Activated T-cell treated with anti-CD3 and anti-CD28 coated beads for 48 hours (primary cell): ENCODE data around the gene METRN.
A peak's percentile ranks its signal among the peaks of the same experiment; 100 is the strongest.
"Not testable (repeated sequence)": the region's sequence is repeated elsewhere in the genome, so short reads cannot be mapped to it uniquely, and the experiment has no call there.

Experiments
- DNase-seq: peaks from one replicate; pipeline ENCODE4 v3.0.0-alpha.2; 2020; ENCODE audit warnings: low read depth

Gene METRN

GRCh38 chr16:735982-736453, 21.1 kb downstream of the METRN start:
- peak; percentile 70 for DNase-seq

DNA sequence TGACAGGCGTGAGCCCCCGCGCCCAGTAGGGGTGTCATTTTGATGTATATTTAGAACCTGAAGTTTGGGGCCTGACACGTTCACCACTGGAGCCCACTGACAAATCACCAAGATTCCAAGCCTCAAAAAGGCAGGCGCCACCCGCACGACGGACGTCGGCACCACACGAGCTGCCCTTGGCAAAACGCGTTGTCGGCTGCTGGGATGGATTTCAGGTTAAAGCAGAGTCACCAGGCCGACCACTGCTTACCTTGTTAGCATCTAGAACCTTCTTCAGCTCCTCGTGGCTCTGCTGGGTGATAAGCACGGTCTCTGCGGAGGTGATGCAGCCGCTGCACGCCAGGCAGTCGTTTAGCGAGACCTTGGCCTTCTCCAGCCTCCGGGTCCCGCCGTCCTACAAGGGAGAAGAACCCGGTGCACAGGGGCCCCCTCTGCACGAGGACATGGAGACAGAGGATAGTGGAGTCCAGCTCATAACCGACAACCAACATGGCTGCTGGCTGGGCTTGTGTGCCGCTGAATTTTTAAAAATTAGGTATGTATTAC, 22.1 kb downstream of the METRN start:
- no peak for DNase-seq

DNA sequence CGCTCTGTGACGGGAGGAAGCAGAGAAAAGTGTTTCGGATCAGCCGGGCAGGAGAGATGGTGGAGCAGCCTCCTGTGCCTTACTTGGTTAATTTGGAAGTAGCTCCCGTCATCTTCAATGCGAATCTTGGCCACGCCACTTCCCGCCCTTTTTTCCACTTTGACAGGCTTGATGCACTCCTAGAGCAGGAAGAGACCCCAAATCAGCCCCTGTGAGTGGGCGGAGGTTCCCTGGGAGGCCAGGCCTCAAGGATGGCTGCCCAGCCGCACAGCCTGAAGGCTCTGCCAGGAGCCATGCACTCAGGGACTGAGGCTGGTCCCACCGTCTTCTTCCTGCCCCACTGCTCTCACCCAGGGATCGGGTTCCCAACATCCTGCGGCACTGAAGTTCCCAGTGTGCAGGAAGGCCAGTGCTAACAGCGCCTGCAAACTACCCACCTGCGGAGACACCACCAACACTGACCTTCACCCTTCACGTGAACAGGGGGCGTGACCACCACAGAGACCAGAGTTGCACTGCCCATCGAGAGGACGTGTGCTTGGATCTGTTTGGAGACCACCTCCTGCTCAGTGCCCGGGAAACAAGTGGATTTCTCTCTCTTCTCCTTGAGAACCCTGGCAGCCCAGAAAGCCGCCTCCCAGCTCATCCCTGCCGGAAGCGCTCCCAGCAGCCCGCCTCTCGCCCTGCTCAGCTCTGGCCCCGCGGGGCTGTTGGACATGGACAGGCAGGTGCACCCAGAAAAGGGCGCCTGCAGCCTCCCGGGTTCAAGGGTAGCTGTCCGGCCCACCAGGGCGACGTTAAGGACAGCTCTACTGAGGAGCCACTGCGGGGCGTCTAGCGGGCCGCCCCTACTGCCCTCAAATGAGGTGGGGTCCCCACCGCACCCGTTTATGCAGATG, 24.9 kb downstream of the METRN start:
- no peak for DNase-seq

DNA sequence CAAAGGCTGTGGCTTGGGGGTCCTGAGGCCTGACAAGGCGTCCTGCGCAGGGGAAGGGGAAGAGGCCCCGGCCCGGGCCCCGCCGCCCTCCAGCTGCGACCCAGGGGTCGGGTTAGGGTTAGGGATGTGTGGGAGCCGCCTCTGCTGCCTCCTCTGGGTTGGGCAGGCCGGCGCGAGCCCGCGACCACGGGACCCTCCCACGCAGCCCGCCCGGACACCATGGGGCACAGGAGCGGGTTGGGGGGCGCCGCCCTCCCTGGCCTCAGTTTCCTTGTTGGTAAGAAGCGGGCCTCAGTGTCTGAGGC, 25.5 kb downstream of the METRN start:
- no peak for DNase-seq

- DNase-seq, result peak; percentile 93
These were observed 26.0 kb downstream of the METRN start, which contains the start of gene CIAO3 for GRCh38 chr16:740764-741505. TSS of gene CIAO3 (minus strand) at chr16:740997. CDS start at chr16:740985, 12 bp downstream.

DNA sequence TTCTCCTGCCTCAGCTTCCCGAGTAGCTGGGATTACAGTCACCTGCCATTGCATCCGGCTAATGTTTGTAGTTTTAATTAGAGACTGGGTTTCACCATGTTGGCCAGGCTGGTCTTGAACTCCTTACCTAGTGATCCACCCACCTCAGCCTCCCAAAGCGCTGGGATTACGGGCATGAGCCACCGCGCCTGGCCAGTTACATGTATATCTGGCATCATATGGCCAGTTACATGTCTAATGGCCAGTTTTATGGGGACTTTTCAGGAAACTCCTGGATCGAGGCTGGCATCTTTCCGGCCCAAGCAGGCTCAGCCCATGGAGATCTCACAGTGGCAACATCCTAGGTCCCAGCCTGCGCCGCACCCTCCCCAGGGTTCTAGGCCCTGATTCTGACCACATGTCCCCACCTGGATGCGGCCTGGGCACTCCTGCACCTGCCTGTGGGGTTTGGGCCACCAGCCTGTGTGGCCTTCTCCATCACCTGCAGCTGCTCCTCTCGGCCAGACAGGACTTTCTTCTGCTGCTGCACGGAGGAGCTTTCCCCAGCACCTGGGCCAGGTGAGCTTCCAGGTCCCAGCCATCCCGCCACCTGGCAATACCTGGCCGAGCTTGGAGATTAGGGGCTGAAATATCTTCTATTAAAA, 27.2 kb downstream of the METRN start:
- DNase-seq, result no peak

- not testable (repeated sequence) for DNase-seq
These were observed 28.0 kb downstream of the METRN start for GRCh38 chr16:742894-743293.

- no peak for DNase-seq
These were observed 29.0 kb downstream of the METRN start for GRCh38 chr16:743794-744500.

DNA sequence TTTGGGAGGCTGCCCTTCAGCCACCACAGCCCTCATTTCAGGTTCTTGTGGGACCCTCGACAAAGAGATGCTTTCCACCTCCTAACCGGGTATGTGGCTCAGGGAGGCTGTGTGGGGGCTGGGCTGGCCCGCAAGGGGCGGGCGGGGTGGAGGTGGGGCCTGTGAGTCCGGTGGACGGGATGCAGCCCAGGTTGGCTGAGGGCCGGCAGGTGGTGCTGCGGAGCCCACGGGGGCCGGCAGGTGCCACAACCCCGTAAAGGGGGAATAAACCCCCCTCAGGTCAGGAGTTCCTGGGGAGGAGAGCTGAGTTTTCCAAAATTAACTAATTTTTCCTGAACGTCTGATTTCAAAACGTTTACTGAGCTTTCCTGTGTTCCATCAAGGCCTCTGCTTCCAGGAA, 30.8 kb downstream of the METRN start:
- no peak for DNase-seq

GRCh38 chr16:746637-747036, 31.7 kb downstream of the METRN start:
- no peak for DNase-seq

GRCh38 chr16:747978-748746, 33.2 kb downstream of the METRN start:
- DNase-seq, result no peak

DNA sequence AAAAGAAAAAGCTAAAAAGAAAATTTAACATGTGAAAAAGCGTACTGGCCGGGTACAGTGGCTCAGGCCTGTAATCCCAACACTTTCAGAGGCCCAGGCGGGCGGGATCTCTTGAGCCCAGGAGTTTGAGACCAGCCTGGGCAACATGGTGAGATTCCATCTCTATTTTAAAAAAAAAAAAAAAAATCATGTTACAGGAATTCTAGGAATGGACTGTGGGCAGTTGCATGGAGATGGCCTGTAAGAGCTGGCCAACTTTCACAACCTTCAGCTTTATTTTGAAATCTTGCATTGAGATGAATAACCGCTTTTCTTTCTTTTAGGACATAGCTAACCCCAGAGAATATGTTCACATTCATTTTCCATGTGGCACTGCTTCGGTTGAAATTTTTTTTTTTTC, 34.1 kb downstream of the METRN start:
- DNase-seq, result no peak

GRCh38 chr16:750485-750884, 35.6 kb downstream of the METRN start:
- DNase-seq, result no peak

- no peak for DNase-seq
These were observed 36.5 kb downstream of the METRN start for GRCh38 chr16:751152-752006.

DNA sequence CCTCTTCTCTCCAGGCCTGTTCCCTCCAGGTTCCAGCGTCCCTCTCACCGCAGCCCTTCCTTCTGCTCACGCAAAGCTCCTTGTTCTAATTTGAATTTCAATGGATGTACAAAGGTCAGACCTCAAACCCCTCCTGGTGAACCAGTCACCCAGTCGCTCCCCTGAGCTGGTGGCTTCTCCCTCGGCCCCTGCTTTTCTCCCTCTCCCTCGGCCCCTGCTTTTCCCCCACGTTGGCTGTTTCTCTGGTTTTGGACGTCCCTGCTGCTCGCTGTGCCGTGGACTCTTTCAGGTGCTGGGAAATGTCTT, 37.0 kb downstream of the METRN start:
- DNase-seq, result no peak

- DNase-seq, result not testable (repeated sequence)
These were observed 39.2 kb downstream of the METRN start for GRCh38 chr16:754121-754607.

GRCh38 chr16:754656-755055, 39.7 kb downstream of the METRN start:
- no peak for DNase-seq

DNA sequence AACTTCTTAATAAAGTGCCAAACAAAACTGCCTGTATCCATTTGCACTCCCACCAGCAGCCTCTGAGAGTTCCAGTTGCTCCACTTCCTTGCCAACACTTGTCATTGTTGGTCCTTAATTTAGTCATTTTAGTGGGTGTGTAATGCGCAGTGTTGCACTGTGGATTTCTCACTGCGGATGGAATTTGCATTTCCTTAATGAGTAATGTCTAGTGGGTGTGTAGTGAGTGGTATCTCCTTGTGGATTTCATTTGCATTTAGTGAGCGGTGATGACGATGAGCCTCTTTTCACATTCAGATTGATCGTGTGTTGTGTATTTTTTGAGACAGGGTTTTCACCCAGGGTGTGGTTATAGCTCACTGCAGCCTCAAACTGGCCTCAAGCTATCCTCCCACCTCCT, 41.5 kb downstream of the METRN start:
- no peak for DNase-seq

DNA sequence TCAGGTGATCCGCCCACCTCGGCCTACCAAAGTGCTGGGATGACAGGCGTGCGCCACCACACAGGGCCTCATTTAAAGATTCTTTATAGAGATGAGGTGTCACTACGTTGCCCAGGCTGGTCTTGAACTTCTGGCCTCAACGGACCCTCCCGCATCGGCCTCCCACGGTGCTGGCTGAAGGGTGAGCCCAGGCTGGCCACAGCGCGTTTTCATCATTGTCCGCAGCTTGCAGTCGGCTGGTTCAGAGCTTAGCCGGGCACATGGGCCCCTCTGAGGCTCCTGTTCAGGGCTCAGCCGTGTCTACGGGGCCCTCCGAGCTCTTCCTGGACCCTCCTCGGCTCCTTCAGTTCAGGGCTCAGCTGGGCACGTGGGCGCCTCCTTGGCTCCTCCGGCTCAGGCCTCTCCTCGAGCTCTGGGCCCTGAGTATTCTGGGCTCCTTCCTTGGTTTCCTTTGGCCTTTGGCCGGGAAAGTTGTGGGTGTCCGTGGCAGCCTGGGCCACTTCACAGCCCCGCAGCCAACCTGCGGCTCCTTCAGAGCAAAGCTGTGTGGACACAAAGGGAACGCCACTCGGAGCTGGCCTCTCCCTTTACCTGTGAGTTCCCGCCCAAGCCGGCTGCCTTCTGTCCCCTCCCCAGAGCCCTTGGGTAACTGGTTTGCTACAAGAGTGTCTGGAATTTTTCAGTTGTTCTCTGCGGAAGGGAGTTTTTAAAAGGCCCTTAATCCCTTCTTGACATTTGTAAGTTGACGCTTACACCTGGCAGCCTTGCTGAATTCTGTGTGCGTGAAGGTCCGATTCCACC, 44.4 kb downstream of the METRN start:
- DNase-seq, result no peak
